Measurements from ENCODE around the gene ANKRD42.
"Not testable (repeated sequence)": the region's sequence is repeated elsewhere in the genome, so short reads cannot be mapped to it uniquely, and the experiment has no call there.

The ANKRD42 gene

DNA sequence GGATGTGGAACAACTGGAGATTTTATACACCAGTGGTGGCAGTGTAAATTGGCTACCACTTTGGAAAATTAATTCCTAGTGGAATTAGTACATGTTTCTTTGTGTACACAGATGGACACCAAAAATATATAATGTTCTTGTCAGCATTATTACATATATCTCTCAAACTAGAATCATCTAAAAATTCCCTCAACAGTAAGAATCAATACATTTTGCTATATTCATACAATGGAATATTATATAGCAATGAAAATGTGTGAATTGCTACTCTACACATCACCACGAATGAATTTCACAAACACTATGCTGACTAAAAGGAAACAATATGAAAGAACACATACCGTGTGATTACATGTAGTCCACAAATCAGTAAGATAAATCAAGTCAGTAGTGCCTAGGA lies 58.8 kb downstream of the ANKRD42 start:
- Mint-ChIP-seq H3K27ac (no peak overlapping the region), H3K27me3 (no peaks in the 10 kb centered on the region), H3K36me3 (peaks cover 4% of the 10 kb centered on the region), H3K4me3 (no peak overlapping the region), H3K4me1 (peaks cover 3% of the 10 kb centered on the region), H3K9me3 (no peaks in the 10 kb centered on the region)

DNA sequence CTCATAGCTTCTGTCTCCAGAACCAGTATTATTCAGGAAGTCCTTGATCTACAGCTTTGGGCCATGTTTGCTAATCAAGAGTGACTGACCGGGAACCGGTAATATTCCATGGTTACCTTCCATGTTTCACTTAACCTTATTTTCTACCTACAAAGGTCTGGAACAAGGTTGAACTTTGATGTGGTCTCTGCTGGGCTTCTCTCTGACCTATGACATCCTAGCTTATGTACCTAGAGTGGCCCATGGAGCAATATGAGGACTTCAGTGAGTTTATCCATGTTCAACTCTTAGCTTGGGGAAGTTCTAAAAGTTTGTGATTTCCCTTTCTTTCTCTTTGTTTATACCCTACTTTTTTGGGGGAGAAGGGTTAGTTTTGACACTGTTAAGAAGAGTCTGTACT lies 59.4 kb downstream of the ANKRD42 start:
- Mint-ChIP-seq H3K27ac (peak overlapping the region; percentile 51), H3K4me1 (peaks cover 3% of the 10 kb centered on the region), H3K27me3 (no peaks in the 10 kb centered on the region), H3K9me3 (no peaks in the 10 kb centered on the region), H3K36me3 (peaks cover 4% of the 10 kb centered on the region), H3K4me3 (no peak overlapping the region)

DNA sequence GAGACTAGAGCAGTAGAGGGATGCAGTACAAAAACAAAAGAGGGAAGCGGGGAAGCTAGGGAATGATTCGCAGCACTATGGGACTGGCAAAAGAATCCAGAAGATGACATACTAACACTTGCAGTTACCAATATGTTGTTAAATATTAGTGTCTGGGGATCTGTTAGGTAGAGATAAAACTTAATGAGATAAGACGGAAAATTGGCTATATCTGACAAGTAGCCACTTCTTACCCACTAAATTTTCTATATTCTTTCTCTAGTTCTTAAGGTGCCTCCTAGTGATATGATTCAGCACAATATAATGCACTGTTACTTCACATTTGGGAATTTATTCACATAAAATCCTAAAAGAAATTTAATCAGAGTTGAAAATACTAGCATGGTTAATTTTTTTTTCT lies 61.9 kb downstream of the ANKRD42 start:
- Mint-ChIP-seq H3K4me3 (no peak overlapping the region), H3K4me1 (no peaks in the 10 kb centered on the region), H3K9me3 (no peaks in the 10 kb centered on the region), H3K36me3 (peaks cover 2% of the 10 kb centered on the region), H3K27me3 (no peaks in the 10 kb centered on the region), H3K27ac (no peak overlapping the region)

DNA sequence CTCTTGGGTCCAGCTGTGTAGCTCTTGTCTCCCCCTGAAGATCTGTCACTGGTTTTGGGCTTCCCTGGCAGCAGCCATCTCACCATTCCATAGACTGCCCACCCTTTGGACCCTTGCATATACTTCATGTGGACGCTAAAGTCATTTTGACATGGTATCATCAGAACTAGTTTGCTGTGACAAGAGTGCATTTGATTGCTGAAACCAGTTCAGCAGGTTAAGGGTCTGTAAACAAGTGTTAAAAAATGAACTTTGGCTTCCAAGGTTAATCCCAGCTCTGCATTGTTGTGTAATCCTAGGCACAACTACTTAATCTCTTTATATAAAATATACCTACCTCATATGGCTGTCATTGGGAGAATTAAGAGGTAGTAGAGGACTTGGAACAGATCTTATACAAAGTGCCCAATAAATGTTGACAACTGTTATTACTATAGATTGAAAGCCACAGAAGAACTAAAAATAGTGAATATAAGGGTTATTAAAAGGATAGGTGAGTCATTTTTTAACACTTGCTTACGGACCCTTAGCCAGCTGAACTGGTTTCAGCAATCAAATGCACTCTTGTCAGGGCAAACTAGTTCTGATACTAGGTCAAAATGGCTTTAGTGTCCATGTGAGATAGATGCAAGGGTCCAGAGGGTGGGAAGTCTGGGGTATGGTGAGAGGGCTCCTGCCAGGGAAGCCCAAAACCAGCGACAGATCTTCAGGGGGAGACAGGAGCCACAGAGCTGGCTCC lies 63.3 kb downstream of the ANKRD42 start:
- Mint-ChIP-seq H3K27ac (peak overlapping the region; percentile 57), H3K4me1 (no peaks in the 10 kb centered on the region), H3K27me3 (no peaks in the 10 kb centered on the region), H3K4me3 (no peak overlapping the region), H3K9me3 (no peaks in the 10 kb centered on the region), H3K36me3 (peaks cover 6% of the 10 kb centered on the region)

DNA sequence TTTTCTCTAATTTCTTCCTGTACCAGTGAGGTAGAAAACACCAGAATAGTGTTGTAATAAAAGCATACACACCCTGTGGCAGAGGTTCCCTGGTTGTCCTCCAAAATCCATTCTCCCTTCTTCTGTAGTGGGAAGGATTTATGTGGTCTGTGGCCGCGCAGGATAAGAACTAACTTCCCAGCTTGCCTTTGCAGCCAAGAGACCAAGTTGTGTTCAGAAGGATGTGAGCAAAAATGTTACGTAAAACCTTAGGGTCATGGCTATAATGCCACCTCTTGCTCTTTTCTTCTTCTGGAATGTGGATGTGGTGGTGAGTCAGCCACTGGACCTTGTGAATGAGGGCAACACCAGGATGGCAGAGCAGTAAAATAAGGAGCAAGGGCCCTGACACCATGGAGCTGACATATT lies 64.3 kb downstream of the ANKRD42 start:
- Mint-ChIP-seq H3K4me3 (no peak overlapping the region), H3K4me1 (no peaks in the 10 kb centered on the region), H3K9me3 (no peaks in the 10 kb centered on the region), H3K27me3 (no peaks in the 10 kb centered on the region), H3K27ac (peak overlapping the region; percentile 35), H3K36me3 (peaks cover 6% of the 10 kb centered on the region)

DNA sequence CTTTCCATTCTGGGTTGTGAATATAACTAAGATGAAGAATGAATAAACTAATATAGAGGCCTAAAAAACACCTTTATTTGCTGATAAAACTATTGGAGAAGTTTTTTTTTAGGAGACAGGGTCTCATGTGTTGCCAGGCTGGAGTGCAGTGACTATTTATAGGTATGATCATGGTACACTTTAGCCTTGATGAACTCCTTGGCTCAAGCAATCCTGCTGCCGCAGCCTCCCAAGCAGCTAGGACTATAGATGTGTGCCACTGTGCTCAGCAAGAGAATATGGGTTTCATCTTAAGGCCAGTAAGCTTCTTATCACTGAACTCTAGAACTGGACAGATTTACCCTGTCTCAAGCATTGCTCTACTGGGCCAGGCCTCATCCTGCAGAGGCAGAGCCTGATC lies 66.0 kb downstream of the ANKRD42 start:
- Mint-ChIP-seq H3K27me3 (no peaks in the 10 kb centered on the region), H3K36me3 (peaks cover 8% of the 10 kb centered on the region), H3K9me3 (no peaks in the 10 kb centered on the region), H3K4me1 (no peaks in the 10 kb centered on the region), H3K27ac (no peak overlapping the region), H3K4me3 (no peak overlapping the region)

DNA sequence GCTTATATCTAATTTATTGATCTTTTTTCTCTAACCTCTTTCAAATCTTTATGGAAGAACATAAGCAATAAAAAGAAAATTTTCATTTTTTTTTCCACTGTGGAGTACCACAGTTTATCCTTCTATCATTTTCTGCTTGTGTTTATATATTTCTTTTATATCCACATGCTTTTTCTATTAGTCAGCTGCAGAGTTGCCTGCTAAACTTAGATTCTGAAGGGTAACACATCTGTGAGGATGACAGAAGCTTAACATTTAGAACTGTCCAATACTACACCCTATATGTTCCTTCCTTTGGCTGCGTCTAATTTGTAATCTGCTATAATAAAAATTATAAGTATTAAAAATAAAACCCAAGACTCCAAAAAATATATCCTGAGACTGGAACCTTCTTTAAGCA lies 71.8 kb downstream of the ANKRD42 start:
- Mint-ChIP-seq H3K36me3 (peaks cover 20% of the 10 kb centered on the region), H3K4me1 (peaks cover 22% of the 10 kb centered on the region), H3K9me3 (no peaks in the 10 kb centered on the region)

DNA sequence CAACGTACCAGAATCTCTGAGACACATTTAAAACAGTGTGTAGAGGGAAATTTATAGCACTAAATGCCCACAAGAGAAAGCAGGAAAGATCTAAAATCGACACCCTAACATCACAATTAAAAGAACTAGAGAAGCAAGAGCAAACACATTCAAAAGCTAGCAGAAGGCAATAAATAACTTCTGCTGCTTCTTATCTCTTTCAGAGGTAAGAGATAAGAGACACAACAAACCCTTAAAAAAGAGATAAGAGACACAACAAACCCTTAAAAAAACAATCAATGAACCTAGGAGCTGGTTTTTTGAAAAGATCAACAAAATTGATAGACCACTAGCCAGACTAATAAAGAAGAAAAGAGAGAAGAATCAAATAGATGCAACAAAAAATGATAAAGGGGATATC lies 75.6 kb downstream of the ANKRD42 start:
- not testable (repeated sequence) for H3K9me3 Mint-ChIP-seq, H3K27me3 Mint-ChIP-seq, H3K4me3 Mint-ChIP-seq, H3K27ac Mint-ChIP-seq
- peaks cover 31% of the 10 kb centered on the region for H3K4me1 Mint-ChIP-seq
- H3K36me3 Mint-ChIP-seq = peaks cover 37% of the 10 kb centered on the region

More for the DNA sequence above, 71.8 kb downstream of the ANKRD42 start:
- H3K4me3 Mint-ChIP-seq = no peak overlapping the region
- H3K27me3 Mint-ChIP-seq = no peaks in the 10 kb centered on the region
- H3K27ac Mint-ChIP-seq = no peak overlapping the region

DNA sequence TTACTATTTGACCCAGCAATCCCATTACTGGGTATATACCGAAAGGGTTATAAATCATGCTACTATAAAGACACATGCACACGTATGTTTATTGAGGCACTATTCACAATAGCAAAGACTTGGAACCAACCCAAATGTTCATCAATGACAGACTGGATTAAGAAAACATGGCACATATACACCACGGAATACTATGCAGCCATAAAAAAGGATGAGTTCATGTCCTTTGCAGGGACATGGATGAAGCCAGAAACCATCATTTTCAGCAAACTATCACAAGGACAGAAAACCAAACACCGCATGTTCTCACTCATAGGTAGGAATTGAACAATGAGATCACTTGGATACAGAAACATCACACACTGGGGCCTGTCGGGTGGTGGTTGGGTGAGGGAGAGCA lies 78.2 kb downstream of the ANKRD42 start:
- H3K9me3 Mint-ChIP-seq, H3K27me3 Mint-ChIP-seq, H3K4me3 Mint-ChIP-seq, H3K27ac Mint-ChIP-seq: not testable (repeated sequence)
- peaks cover 33% of the 10 kb centered on the region for H3K36me3 Mint-ChIP-seq
- peaks cover 31% of the 10 kb centered on the region for H3K4me1 Mint-ChIP-seq

DNA sequence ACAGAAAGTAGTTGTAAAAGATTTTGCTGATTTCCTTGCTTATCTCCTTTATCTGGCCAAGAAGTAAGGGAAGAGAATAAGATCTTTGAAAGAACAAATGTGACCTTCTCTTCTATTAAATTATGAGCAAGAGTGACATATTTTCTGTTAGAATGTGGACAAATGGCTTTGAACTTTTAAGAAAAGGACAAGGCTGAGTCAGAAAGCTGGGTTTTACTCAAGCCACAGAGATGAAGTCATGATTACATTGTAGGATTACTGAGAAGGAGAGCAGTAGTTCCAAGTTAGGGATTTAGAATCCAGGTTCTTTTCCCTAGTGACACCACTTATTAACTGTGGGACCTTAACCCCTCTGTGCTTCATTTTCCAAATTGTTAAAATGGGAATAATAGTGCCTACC lies 79.1 kb downstream of the ANKRD42 start:
- peaks cover 30% of the 10 kb centered on the region for H3K36me3 Mint-ChIP-seq
- H3K4me3 Mint-ChIP-seq = no peak overlapping the region
- peaks cover 28% of the 10 kb centered on the region for H3K4me1 Mint-ChIP-seq
- no peaks in the 10 kb centered on the region for H3K27me3 Mint-ChIP-seq
- no peak overlapping the region for H3K27ac Mint-ChIP-seq
- no peaks in the 10 kb centered on the region for H3K9me3 Mint-ChIP-seq

DNA sequence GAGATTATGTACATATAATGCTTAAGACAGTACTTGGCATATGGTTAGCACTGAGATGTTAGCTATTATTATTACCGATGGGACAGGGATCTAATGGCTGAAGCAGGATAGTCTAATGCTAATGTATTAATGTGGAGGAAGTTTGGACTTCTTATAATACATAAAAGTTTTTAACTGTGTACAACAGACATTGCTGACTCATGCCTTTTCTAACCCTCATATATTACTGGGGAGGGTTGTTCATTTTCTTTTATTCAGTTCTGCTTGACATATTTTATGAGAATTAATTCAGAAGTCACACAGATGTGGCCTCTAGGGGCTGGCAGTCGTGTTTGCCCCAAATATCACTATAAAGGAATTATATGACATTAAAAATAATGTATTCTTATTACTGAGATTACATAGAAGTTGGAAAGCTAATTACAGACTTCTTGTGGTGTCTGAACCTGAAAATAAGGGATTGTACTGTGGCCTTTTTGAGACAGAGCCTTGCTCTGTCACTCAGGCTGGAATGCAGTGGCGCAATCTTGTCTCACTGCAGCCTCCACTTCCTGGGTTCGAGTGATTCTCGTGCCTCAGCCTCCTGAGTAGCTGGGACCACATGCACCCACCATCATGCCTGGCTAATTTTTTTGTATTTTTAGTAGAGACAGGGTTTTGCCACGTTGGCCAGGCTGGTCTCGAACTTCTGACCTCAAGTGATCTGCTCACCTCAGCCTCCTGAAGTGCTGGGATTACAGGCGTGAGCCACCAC lies 82.6 kb downstream of the ANKRD42 start:
- Mint-ChIP-seq H3K9me3 (no peaks in the 10 kb centered on the region), H3K27ac (no peak overlapping the region), H3K36me3 (peaks cover 27% of the 10 kb centered on the region), H3K4me3 (no peak overlapping the region), H3K4me1 (peaks cover 15% of the 10 kb centered on the region), H3K27me3 (no peaks in the 10 kb centered on the region)

DNA sequence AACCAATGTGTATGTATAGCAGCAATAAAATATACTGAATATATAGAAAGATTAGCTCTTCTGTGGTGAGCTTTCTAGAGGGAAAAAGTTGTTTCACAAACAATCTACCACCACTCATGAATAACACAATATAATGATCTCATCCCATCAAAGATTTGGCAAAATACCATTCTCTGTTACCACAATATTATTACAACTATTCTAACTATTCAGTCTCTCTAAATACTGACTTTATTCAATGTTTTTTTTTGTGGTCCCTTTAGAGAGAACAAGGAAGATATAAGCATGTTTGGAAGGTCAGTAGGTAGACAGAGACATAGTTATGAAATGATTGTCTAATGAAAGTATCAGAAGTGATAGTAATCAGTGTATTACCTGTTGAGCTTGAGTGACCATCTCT lies 84.8 kb downstream of the ANKRD42 start:
- Mint-ChIP-seq H3K9me3 (no peaks in the 10 kb centered on the region), H3K27ac (no peak overlapping the region), H3K4me1 (peaks cover 29% of the 10 kb centered on the region), H3K27me3 (no peaks in the 10 kb centered on the region), H3K4me3 (no peak overlapping the region), H3K36me3 (peaks cover 12% of the 10 kb centered on the region)

DNA sequence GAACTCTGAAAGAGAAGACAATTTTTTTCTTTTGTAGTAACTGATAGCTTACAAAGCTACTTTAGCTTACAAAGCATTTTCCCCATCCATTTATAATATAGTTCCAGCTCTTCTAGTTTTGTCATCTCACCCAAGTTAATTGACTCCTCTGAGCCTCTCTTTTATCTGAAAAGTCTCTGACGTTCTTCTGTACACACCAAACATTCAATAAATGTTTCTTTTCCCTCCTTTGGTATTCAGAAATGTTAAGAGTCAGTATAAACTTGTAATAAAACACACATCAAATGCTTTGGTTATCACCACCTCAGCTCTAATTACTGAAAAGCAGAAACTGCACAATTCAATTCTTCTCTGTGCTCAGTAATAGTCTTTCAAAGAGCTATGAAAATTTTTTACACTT lies 86.7 kb downstream of the ANKRD42 start:
- Mint-ChIP-seq H3K9me3 (no peaks in the 10 kb centered on the region), H3K27ac (no peak overlapping the region), H3K4me1 (peaks cover 43% of the 10 kb centered on the region), H3K4me3 (no peak overlapping the region), H3K27me3 (no peaks in the 10 kb centered on the region), H3K36me3 (peaks cover 11% of the 10 kb centered on the region)

DNA sequence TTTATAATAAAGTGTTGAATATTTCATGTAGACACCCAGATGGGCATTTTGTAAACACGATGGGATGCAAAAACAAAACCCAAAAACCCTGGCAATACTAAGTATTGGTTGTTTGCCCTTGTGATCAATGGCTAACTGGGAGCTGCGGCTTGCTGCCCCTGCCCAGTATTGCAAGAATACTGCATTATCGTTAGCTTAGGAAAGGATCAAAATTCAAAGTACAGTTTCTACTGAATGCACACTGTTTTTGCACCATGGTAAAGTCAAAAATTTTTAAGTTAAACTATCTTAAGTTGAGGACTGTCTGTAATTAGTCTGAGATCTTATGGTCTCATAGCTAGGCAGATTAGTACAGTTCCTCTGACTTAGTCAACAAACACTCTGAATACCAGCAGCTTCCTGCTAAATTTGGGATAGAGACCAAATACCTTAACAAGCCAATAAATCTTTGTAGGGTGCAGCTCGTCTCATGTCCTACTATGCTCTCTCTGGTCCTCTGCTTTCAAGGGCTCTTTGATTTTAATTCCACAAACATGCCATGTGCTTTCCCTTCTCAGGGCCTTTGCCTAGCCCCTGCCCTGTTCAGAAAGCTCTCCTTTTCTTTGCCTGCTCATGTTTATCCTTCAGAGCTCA lies 88.7 kb downstream of the ANKRD42 start:
- peaks cover 50% of the 10 kb centered on the region for H3K4me1 Mint-ChIP-seq
- peaks cover 1% of the 10 kb centered on the region for H3K9me3 Mint-ChIP-seq
- no peak overlapping the region for H3K4me3 Mint-ChIP-seq
- no peaks in the 10 kb centered on the region for H3K27me3 Mint-ChIP-seq
- peaks cover 11% of the 10 kb centered on the region for H3K36me3 Mint-ChIP-seq
- H3K27ac Mint-ChIP-seq = no peak overlapping the region

DNA sequence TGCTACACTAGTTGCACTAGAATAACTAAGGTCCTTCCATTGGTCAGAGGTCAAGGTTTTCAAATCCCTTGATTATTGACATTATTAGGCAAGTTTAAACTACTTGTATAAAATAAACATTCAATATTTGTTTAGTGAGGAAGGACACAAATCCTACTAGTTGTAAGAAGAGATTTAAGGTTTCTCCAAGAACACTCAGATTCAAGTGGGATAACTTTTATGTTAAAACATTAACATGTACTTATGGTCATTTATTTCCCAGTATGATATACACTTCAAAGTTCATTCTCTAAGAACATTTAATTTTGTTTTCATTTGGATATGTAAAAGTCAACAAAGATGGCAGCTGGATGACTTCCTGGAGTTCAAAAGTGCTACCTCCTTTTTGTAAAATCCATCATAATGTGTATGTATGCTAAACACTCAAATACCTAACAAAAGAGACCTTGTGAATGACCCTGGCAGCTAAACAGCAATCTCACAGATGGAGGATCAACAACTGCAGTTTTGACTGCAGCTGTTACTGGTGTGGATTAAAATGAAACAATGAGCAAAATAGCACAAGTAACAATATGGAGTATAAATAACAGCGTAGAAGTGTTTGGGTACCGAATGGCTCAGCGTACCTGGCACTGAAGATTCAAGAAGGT lies 91.1 kb downstream of the ANKRD42 start:
- H3K27me3 Mint-ChIP-seq = no peaks in the 10 kb centered on the region
- H3K27ac Mint-ChIP-seq = peak overlapping the region; percentile 88
- peak overlapping the region; percentile 98 for H3K4me3 Mint-ChIP-seq
- peaks cover 52% of the 10 kb centered on the region for H3K4me1 Mint-ChIP-seq
- peaks cover 10% of the 10 kb centered on the region for H3K36me3 Mint-ChIP-seq
- peaks cover 3% of the 10 kb centered on the region for H3K9me3 Mint-ChIP-seq

Measured in activated naive CD4-positive, alpha-beta T cell treated with anti-CD3 and anti-CD28 coated beads, Interleukin-2, amount 50 U/mL, for 24 hours (primary cell).